GM19193 (cell line): ENCODE results near the gene GASK1B.

Source experiments
- POLR2A ChIP-seq: IDR thresholded peaks from 4 replicates; pipeline ENCODE4 v1.6.1; 2011; ENCODE audit not compliant: insufficient read depth, insufficient read length; ENCODE audit errors: extremely low read depth

The GASK1B gene

DNA sequence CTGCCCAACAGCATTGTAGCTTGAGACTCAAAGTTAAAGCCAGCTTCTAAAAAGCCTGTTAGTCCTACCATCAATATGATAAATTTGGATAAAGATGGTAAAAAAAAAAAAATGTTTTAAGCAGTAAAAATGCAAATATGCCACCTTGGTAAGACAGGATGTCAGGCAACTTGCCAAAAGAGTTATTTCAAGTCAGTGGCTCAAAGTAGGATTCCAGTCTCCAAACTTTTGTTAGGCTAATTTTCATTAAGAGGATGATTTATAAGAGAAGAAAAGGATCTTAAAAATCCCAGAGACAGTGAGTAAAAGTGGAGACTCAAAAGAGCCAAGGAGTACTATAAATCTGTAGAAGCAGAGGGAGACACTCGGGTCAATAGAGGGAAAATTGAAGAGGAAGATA lies 47.5 kb downstream of the GASK1B start:
- no peak for TF ChIP-seq POLR2A
